Measurements from ENCODE around the gene PRCC. TPM values are rescaled to one million over a fixed set of nuclear protein-coding genes. Genes with fewer than 3 reads are reported as not detected.

The PRCC gene
- total and polyA plus RNA-seq, 2 of the 13 experiments (the other 11 are each of a cell fraction or from before 2014, with no cell fraction given), result 24.2 to 40.5 TPM

- TF ChIP-seq JUND (CRISPR knock-in tag; IDR thresholded peaks at IDR 0.05), result peak; percentile 40; the same call in 1 of the 2 replicates
- peak; percentile 93 for TF ChIP-seq GABPB1 (CRISPR knock-in tag; IDR thresholded peaks at IDR 0.05)
- TF ChIP-seq RFXAP (CRISPR knock-in tag; IDR thresholded peaks at IDR 0.05; ENCODE audit: borderline replicate concordance), result peak; percentile 64; the same call in 1 of the 2 replicates
- TF ChIP-seq KLF12 (CRISPR knock-in tag; IDR thresholded peaks at IDR 0.05; ENCODE audit: borderline replicate concordance), result no peak
- peak; percentile 72; the same call in 1 of the 2 replicates for TF ChIP-seq CBFB (CRISPR knock-in tag; IDR thresholded peaks at IDR 0.05)
- TF ChIP-seq FUBP1 (CRISPR knock-in tag; IDR thresholded peaks at IDR 0.05; ENCODE audit: borderline replicate concordance), result no peak
- TF ChIP-seq, protein P1, sequence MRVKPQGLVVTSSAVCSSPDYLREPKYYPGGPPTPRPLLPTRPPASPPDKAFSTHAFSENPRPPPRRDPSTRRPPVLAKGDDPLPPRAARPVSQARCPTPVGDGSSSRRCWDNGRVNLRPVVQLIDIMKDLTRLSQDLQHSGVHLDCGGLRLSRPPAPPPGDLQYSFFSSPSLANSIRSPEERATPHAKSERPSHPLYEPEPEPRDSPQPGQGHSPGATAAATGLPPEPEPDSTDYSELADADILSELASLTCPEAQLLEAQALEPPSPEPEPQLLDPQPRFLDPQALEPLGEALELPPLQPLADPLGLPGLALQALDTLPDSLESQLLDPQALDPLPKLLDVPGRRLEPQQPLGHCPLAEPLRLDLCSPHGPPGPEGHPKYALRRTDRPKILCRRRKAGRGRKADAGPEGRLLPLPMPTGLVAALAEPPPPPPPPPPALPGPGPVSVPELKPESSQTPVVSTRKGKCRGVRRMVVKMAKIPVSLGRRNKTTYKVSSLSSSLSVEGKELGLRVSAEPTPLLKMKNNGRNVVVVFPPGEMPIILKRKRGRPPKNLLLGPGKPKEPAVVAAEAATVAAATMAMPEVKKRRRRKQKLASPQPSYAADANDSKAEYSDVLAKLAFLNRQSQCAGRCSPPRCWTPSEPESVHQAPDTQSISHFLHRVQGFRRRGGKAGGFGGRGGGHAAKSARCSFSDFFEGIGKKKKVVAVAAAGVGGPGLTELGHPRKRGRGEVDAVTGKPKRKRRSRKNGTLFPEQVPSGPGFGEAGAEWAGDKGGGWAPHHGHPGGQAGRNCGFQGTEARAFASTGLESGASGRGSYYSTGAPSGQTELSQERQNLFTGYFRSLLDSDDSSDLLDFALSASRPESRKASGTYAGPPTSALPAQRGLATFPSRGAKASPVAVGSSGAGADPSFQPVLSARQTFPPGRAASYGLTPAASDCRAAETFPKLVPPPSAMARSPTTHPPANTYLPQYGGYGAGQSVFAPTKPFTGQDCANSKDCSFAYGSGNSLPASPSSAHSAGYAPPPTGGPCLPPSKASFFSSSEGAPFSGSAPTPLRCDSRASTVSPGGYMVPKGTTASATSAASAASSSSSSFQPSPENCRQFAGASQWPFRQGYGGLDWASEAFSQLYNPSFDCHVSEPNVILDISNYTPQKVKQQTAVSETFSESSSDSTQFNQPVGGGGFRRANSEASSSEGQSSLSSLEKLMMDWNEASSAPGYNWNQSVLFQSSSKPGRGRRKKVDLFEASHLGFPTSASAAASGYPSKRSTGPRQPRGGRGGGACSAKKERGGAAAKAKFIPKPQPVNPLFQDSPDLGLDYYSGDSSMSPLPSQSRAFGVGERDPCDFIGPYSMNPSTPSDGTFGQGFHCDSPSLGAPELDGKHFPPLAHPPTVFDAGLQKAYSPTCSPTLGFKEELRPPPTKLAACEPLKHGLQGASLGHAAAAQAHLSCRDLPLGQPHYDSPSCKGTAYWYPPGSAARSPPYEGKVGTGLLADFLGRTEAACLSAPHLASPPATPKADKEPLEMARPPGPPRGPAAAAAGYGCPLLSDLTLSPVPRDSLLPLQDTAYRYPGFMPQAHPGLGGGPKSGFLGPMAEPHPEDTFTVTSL (CRISPR knock-in tag; IDR thresholded peaks at IDR 0.05; ENCODE audit: borderline replicate concordance), result no peak
- peak; percentile 64; the same call in 1 of the 2 replicates for TF ChIP-seq ZBTB42 (CRISPR knock-in tag; IDR thresholded peaks at IDR 0.05)
- TF ChIP-seq, protein P2, sequence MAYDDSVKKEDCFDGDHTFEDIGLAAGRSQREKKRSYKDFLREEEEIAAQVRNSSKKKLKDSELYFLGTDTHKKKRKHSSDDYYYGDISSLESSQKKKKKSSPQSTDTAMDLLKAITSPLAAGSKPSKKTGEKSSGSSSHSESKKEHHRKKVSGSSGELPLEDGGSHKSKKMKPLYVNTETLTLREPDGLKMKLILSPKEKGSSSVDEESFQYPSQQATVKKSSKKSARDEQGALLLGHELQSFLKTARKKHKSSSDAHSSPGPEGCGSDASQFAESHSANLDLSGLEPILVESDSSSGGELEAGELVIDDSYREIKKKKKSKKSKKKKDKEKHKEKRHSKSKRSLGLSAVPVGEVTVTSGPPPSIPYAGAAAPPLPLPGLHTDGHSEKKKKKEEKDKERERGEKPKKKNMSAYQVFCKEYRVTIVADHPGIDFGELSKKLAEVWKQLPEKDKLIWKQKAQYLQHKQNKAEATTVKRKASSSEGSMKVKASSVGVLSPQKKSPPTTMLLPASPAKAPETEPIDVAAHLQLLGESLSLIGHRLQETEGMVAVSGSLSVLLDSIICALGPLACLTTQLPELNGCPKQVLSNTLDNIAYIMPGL (CRISPR knock-in tag; IDR thresholded peaks at IDR 0.05; ENCODE audit: borderline replicate concordance in 1 of 2, low read depth in 1 of 2), result peak; percentile 83 to 97
- TF ChIP-seq ZNF556 (CRISPR knock-in tag; IDR thresholded peaks at IDR 0.05; ENCODE audit: borderline replicate concordance), result no peak; the same call in 1 of the 2 replicates
- TF ChIP-seq KLF16 (CRISPR knock-in tag; IDR thresholded peaks at IDR 0.05), result peak in 1 of 2 experiments; percentile 81; a peak in 2 of 4 replicates
- no peak for TF ChIP-seq CEBPZ (IDR thresholded peaks at IDR 0.05; ENCODE audit: low read length)
- TF ChIP-seq JUNB (CRISPR knock-in tag; IDR thresholded peaks at IDR 0.05; ENCODE audit: borderline replicate concordance), result no peak
- TF ChIP-seq ZNF616 (CRISPR knock-in tag; IDR thresholded peaks at IDR 0.05; ENCODE audit: low read depth), result no peak; the same call in 1 of the 2 replicates
Observed at GRCh38 chr1:156767101-156767878, at the start of gene PRCC (continued).
